CD4-positive, alpha-beta memory T cell (primary cell): ENCODE data around the gene ANKRD30A. TPM values are rescaled to one million over a fixed set of nuclear protein-coding genes. Genes with fewer than 3 reads are reported as not detected.
"Not testable (repeated sequence)": the region's sequence is repeated elsewhere in the genome, so short reads cannot be mapped to it uniquely, and the experiment has no call there.

Experiments used
- CTCF ChIA-PET: fragments of 350-600 bp; sonication (Branson Sonifier 250); formaldehyde crosslinking; loops from one replicate; lab custom pipeline; 2021; ENCODE audit warnings: inconsistent platforms; ENCODE audit not compliant: partially characterized antibody; lab: Charles Lee
- POLR2A ChIA-PET: fragments of 350-600 bp; sonication (Branson Sonifier 250); formaldehyde crosslinking; loops from one replicate; lab custom pipeline; 2021; ENCODE audit not compliant: partially characterized antibody; lab: Charles Lee
- DNase-seq, 5 donors: peaks; one replicate each; pipeline versions ENCODE4 v3.0.0 to v3.0.0-alpha.2; 2020 to 2022; ENCODE audit warnings: mixed read lengths in 1 of 5
- H3K27ac ChIP-seq: one replicate; pipeline ENCODE4 v1.7.0; 2013; ENCODE audit warnings: low read depth, low read length
- H3K27me3 ChIP-seq: 2 replicates; pipeline ENCODE4 v1.7.0; 2013; ENCODE audit warnings: mild to moderate bottlenecking, low read length, moderate library complexity; ENCODE audit not compliant: insufficient read depth
- H3K36me3 ChIP-seq: 2 replicates; pipeline ENCODE4 v1.7.0; 2013; ENCODE audit warnings: mild to moderate bottlenecking, low read length, moderate library complexity; ENCODE audit not compliant: insufficient read depth
- H3K4me1 ChIP-seq: 2 replicates; pipeline ENCODE4 v1.7.0; 2013; ENCODE audit warnings: mild to moderate bottlenecking, low read length, moderate library complexity; ENCODE audit not compliant: insufficient read depth
- H3K4me3 ChIP-seq, 2 donors: one replicate each; pipeline ENCODE4 v1.7.0; 2013; ENCODE audit warnings: low read length in 2 of 2, mild to moderate bottlenecking in 1 of 2
- H3K9me3 ChIP-seq, 2 donors: one replicate each; pipeline ENCODE4 v1.7.0; 2013; ENCODE audit warnings: low read length in 2 of 2, control low read depth in 1 of 2; ENCODE audit not compliant: control insufficient read depth in 1 of 2
- H3K27ac Mint-ChIP-seq, 7 donors: one replicate each; pipeline ENCODE4 v1.8.0; 2020 to 2021; ENCODE audit warnings: mixed read lengths in 7 of 7, mild to moderate bottlenecking in 6 of 7, inconsistent platforms in 3 of 7, moderate library complexity in 3 of 7
- H3K27me3 Mint-ChIP-seq, 2 donors: one replicate each; pipeline ENCODE4 v1.8.0; 2020 to 2021; ENCODE audit warnings: mixed read lengths in 2 of 2
- H3K36me3 Mint-ChIP-seq, 2 donors: one replicate each; pipeline ENCODE4 v1.8.0; 2020 to 2021; ENCODE audit warnings: mixed read lengths in 2 of 2, inconsistent platforms in 1 of 2, mild to moderate bottlenecking in 1 of 2
- H3K4me1 Mint-ChIP-seq, 4 donors: one replicate each; pipeline ENCODE4 v1.8.0; 2020 to 2021; ENCODE audit warnings: mixed read lengths in 4 of 4, mild to moderate bottlenecking in 1 of 4
- H3K4me3 Mint-ChIP-seq, 8 donors: one replicate each; pipeline ENCODE4 v1.8.0; 2020 to 2021; ENCODE audit warnings: mixed read lengths in 8 of 8, mild to moderate bottlenecking in 7 of 8, moderate library complexity in 6 of 8, inconsistent platforms in 3 of 8
- H3K9me3 Mint-ChIP-seq, 8 donors: one replicate each; pipeline ENCODE4 v1.8.0; 2020 to 2021; ENCODE audit warnings: mixed read lengths in 8 of 8, mild to moderate bottlenecking in 5 of 8, inconsistent platforms in 3 of 8, moderate library complexity in 1 of 8
- intact Hi-C: fragments of 100-400 bp; cut with micrococcal nuclease; formaldehyde crosslinking; loops from one replicate; pipeline ENCODE4 v1.15.1; 2023
- polyA plus RNA-seq, 2 donors: library from polyadenylated mRNA; unstranded; fragments of 300-500 nt; fragmentation: Illumina TruSeq; gene quantifications; one replicate each; pipeline ENCODE4 v1.2.3, GENCODE V29; 2021
- total RNA-seq, 2 experiments: library from RNA; stranded (reverse); gene quantifications; one replicate each; pipeline ENCODE4 v1.2.3, GENCODE V29; 2021

ANKRD30A gene
- total and polyA plus RNA-seq, 4 experiments from 2014 or later: not detected

- Mint-ChIP-seq H3K27me3 (no peaks in the 10 kb centered on the region), H3K27ac (no peak overlapping the region), H3K4me1 (no peaks in the 10 kb centered on the region), H3K4me3 (no peak overlapping the region), H3K36me3 (no peaks in the 10 kb centered on the region), H3K9me3 (peaks cover 0 to 7% (median 3%) of the 10 kb centered on the region in 8 donors)
- no peaks in the 10 kb centered on the region for H3K4me1 ChIP-seq
- ChIA-PET CTCF (no interaction called here), POLR2A (no interaction called here)
- no peak overlapping the region for H3K4me3 ChIP-seq
- intact Hi-C loops: no loop called here
- no peaks in the 10 kb centered on the region for H3K27me3 ChIP-seq
- H3K9me3 ChIP-seq: no peaks in the 10 kb centered on the region
- no peak overlapping the region for H3K27ac ChIP-seq
- H3K36me3 ChIP-seq: no peaks in the 10 kb centered on the region
- no peak for DNase-seq
Measured at GRCh38 chr10:37222046-37222445, 96.6 kb downstream of the ANKRD30A start.

DNA sequence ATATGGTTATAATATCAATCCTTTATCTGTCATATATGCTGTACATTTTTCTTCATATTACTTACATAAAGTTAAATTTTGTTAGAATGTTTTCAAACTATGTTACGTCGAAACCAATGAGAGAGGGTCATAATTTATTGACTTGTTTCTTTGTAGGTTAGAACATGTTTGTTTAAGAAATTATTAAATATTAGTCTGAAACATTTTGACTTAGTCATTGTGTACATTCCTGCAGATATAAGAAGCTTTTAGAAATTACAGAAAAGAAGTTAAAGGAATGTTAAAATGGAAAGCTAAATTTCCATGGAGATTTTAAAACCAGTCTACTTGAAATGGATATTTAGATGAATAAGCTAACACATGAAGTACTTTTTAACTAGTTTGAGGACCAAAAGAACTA is 99.8 kb downstream of the ANKRD30A start:
- H3K9me3 ChIP-seq: no peaks in the 10 kb centered on the region
- peaks cover 0 to 23% (median 3%) of the 10 kb centered on the region in 8 donors for H3K9me3 Mint-ChIP-seq
- no peak overlapping the region for H3K4me3 ChIP-seq
- no peaks in the 10 kb centered on the region for H3K4me1 Mint-ChIP-seq
- H3K27ac Mint-ChIP-seq: no peak overlapping the region
- H3K36me3 Mint-ChIP-seq: no peaks in the 10 kb centered on the region
- POLR2A ChIA-PET: no interaction called here
- no peak overlapping the region for H3K27ac ChIP-seq
- CTCF ChIA-PET: no interaction called here
- H3K4me3 Mint-ChIP-seq: no peak overlapping the region
- H3K36me3 ChIP-seq: no peaks in the 10 kb centered on the region
- intact Hi-C loops: no loop called here
- no peaks in the 10 kb centered on the region for H3K27me3 Mint-ChIP-seq
- DNase-seq: no peak
- H3K27me3 ChIP-seq: no peaks in the 10 kb centered on the region
- no peaks in the 10 kb centered on the region for H3K4me1 ChIP-seq

DNA sequence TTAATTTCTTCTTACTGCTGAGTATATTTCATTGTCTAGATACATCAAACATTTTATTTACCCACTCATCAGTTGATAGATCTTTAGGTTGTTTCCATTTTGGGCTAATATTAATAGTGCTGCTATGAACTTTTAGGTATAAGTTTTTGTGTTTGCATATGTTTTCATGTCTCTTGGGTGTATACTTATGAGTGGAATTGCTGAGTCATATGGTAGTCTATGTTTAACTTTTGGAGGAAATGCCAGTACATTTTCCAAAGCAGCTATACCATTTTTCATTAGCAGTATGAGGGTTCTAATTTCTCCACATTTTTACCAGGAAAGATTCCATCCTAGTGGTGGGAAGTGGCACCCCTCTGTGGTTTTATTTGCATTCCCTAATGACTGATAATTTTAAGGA is 101.1 kb downstream of the ANKRD30A start:
- Histone ChIP-seq H3K4me1 (no peaks in the 10 kb centered on the region), H3K27me3 (no peaks in the 10 kb centered on the region), H3K4me3 (no peak overlapping the region), H3K27ac (no peak overlapping the region), H3K9me3 (no peaks in the 10 kb centered on the region), H3K36me3 (no peaks in the 10 kb centered on the region)
- intact Hi-C loops: no loop called here
- ChIA-PET CTCF (no interaction called here), POLR2A (no interaction called here)
- Mint-ChIP-seq H3K4me1 (no peaks in the 10 kb centered on the region), H3K27me3 (no peaks in the 10 kb centered on the region), H3K9me3 (peaks cover 0 to 23% (median 3%) of the 10 kb centered on the region in 8 donors), H3K4me3 (no peak overlapping the region), H3K27ac (no peak overlapping the region), H3K36me3 (no peaks in the 10 kb centered on the region)
- DNase-seq: no peak

- Mint-ChIP-seq H3K9me3 (peaks cover 0 to 11% (median 5%) of the 10 kb centered on the region in 8 donors), H3K27me3 (no peaks in the 10 kb centered on the region), H3K27ac (no peak overlapping the region), H3K36me3 (no peaks in the 10 kb centered on the region), H3K4me1 (no peaks in the 10 kb centered on the region), H3K4me3 (no peak overlapping the region)
- no peaks in the 10 kb centered on the region for H3K4me1 ChIP-seq
- no peaks in the 10 kb centered on the region for H3K27me3 ChIP-seq
- no peak for DNase-seq
- H3K36me3 ChIP-seq: no peaks in the 10 kb centered on the region
- no peak overlapping the region for H3K27ac ChIP-seq
- intact Hi-C loops: no loop called here
- ChIA-PET POLR2A (no interaction called here), CTCF (no interaction called here)
- H3K4me3 ChIP-seq: no peak overlapping the region
- no peaks in the 10 kb centered on the region for H3K9me3 ChIP-seq
Measured at GRCh38 chr10:37234692-37235091, 109.3 kb downstream of the ANKRD30A start.

DNA sequence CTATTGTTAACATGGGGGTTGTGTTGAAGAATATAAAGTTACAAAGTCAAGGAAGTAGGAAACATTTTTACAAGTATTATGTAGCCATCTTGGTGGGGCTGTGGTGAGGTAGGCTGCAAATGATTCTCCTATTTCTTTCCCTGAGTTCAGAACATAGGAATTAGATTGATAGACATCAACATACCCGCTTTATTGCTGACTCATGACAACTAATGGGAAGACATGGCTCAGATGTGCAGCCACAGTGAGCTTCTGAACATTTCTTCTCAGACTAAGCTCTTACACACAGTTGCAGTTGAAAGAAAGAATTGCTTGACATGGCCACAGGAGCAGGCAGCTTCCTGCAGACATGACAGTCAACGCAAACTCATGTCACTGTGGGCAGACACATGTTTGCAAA is 110.7 kb downstream of the ANKRD30A start:
- intact Hi-C loops: no loop called here
- H3K9me3 Mint-ChIP-seq: peaks cover 3 to 13% (median 6%) of the 10 kb centered on the region in 8 donors
- Histone ChIP-seq H3K36me3 (no peaks in the 10 kb centered on the region), H3K9me3 (no peaks in the 10 kb centered on the region), H3K4me3 (no peak overlapping the region), H3K4me1 (no peaks in the 10 kb centered on the region), H3K27me3 (no peaks in the 10 kb centered on the region), H3K27ac (no peak overlapping the region)
- DNase-seq: no peak
- no peak overlapping the region for H3K4me3 Mint-ChIP-seq
- H3K27me3 Mint-ChIP-seq: no peaks in the 10 kb centered on the region
- H3K4me1 Mint-ChIP-seq: no peaks in the 10 kb centered on the region
- peaks cover 0 to 1% of the 10 kb centered on the region in 2 donors for H3K36me3 Mint-ChIP-seq
- POLR2A ChIA-PET: no interaction called here
- no peak overlapping the region for H3K27ac Mint-ChIP-seq
- CTCF ChIA-PET: no interaction called here

GRCh38 chr10:37240223-37240622 is 114.8 kb downstream of the ANKRD30A start:
- Mint-ChIP-seq H3K4me3 (no peak overlapping the region), H3K36me3 (peaks cover 0 to 1% of the 10 kb centered on the region in 2 donors), H3K9me3 (peaks cover 4 to 20% (median 7%) of the 10 kb centered on the region in 8 donors), H3K4me1 (no peaks in the 10 kb centered on the region), H3K27ac (no peak overlapping the region), H3K27me3 (no peaks in the 10 kb centered on the region)
- no peak overlapping the region for H3K27ac ChIP-seq
- intact Hi-C loops: no loop called here
- H3K4me3 ChIP-seq: no peak overlapping the region
- H3K9me3 ChIP-seq: no peaks in the 10 kb centered on the region
- DNase-seq: no peak
- POLR2A ChIA-PET: no interaction called here
- H3K36me3 ChIP-seq: no peaks in the 10 kb centered on the region
- no peaks in the 10 kb centered on the region for H3K27me3 ChIP-seq
- CTCF ChIA-PET: no interaction called here
- H3K4me1 ChIP-seq: no peaks in the 10 kb centered on the region

GRCh38 chr10:37246637-37247036 is 121.2 kb downstream of the ANKRD30A start:
- peaks cover 3 to 25% (median 13%) of the 10 kb centered on the region in 8 donors for H3K9me3 Mint-ChIP-seq
- ChIA-PET POLR2A (no interaction called here), CTCF (no interaction called here)
- H3K4me1 Mint-ChIP-seq: no peaks in the 10 kb centered on the region
- no peak overlapping the region for H3K4me3 ChIP-seq
- H3K9me3 ChIP-seq: no peaks in the 10 kb centered on the region
- H3K27ac Mint-ChIP-seq: no peak overlapping the region
- H3K27ac ChIP-seq: no peak overlapping the region
- H3K36me3 ChIP-seq: no peaks in the 10 kb centered on the region
- intact Hi-C loops: no loop called here
- no peaks in the 10 kb centered on the region for H3K36me3 Mint-ChIP-seq
- H3K4me1 ChIP-seq: no peaks in the 10 kb centered on the region
- DNase-seq: no peak
- H3K4me3 Mint-ChIP-seq: no peak overlapping the region
- H3K27me3 ChIP-seq: no peaks in the 10 kb centered on the region
- H3K27me3 Mint-ChIP-seq: no peaks in the 10 kb centered on the region

DNA sequence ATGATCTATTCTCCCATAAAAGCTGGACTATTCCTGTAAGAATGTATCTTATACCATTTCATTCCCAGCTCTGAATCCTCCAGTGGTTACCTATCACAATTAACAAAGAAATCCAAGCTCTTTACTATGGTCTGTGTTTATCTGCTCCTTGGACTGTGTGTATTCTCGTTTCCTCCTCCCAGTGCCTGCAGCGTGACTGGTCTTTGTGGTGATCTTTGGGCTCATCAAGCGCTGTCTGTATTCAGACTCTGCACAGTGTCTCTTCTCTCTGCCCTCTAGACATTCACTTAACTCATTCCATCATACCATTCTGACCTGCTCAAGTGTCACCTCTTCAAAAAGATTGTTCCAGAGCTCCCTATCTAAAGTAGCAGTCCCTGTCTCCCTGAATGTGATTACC is 130.4 kb downstream of the ANKRD30A start:
- H3K27ac Mint-ChIP-seq, H3K9me3 ChIP-seq, H3K27ac ChIP-seq, POLR2A ChIA-PET, H3K27me3 ChIP-seq, H3K4me3 ChIP-seq, H3K4me3 Mint-ChIP-seq, H3K27me3 Mint-ChIP-seq, DNase-seq, H3K4me1 Mint-ChIP-seq, intact Hi-C loops, H3K36me3 ChIP-seq, CTCF ChIA-PET, H3K36me3 Mint-ChIP-seq, H3K4me1 ChIP-seq: not testable (repeated sequence)
- peaks cover 0 to 22% (median 16%) of the 10 kb centered on the region in 8 donors for H3K9me3 Mint-ChIP-seq
